ENCODE measurements around the gene CEP104. TPM values are rescaled to one million over a fixed set of nuclear protein-coding genes. Genes with fewer than 3 reads are reported as not detected.

CEP104 gene
- polyA plus RNA-seq, 1 donor (not counting 4 experiments of a cell fraction or from before 2014, with no cell fraction given) = 35.7 TPM

DNA sequence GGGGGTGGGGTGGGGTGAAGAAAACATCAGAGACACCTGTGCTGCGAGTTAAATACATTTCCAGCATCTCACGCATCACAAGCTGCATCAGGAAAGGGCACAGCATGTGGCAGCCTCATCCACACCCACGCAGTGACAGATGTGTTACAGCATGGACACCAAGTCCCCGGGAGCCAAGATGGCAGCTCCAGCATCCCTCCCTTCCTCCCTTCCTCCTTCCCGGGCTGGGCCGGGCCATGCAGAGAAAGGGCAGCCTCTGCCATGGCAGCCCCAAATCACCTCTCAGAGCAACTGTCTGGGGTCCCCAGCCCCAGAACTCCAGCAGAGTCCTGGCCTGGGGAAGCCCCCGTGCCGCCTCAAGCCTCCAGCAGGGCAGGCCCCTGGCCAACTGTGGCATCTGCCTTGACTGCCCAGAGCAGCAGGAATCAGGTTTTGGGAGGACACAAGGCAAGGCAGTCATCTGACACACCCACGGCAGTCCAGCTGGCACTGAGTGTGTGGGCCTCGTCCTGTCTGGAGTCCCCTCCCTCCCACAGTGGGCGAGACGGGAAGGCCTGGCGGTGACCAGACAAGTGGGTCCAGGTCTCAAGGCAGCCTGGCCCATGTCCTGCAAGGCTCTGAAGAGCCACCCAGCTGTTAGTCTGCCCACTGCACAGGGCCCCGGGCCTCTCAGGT, 78.3 kb downstream of the CEP104 start:
- H3K4me2 ChIP-seq (ENCODE audit: control insufficient read depth, extremely low read depth, insufficient read depth, low read depth, low read length) = no peak overlapping the region
- no peaks in the 10 kb centered on the region for H3K27me3 ChIP-seq (ENCODE audit: control insufficient read depth, extremely low read depth, insufficient read depth, low read length)
- dilution Hi-C loops (cut with MboI; ENCODE audit: extremely low pct_ligation_motif_present, low sequenced_read_pairs) = no loop called here
- H3K4me3 ChIP-seq (ENCODE audit: control insufficient read depth in 2 of 3, extremely low read depth in 1 of 3, insufficient read depth in 2 of 3, low read depth in 1 of 3, low read length in 3 of 3) = no peak overlapping the region
- peaks cover 22 to 26% of the 10 kb centered on the region in 2 experiments for H3K36me3 ChIP-seq (ENCODE audit: control insufficient read depth in 2 of 2, extremely low read depth in 1 of 2, insufficient read depth in 2 of 2, low read length in 2 of 2)
- no peaks in the 10 kb centered on the region for H3K9me1 ChIP-seq (ENCODE audit: control insufficient read depth, extremely low read depth, insufficient read depth, low read length)
- H3K79me2 ChIP-seq (ENCODE audit: control insufficient read depth, insufficient read depth, low read length) = no peaks in the 10 kb centered on the region
- H2AFZ ChIP-seq (ENCODE audit: control insufficient read depth, low read length) = no peak overlapping the region
- H3K4me1 ChIP-seq (ENCODE audit: control insufficient read depth, extremely low read depth, insufficient read depth, low read length) = no peaks in the 10 kb centered on the region
- H3K27ac ChIP-seq (ENCODE audit: control insufficient read depth, insufficient read depth, low read length) = no peak overlapping the region
- FAIRE-seq (no peak), DNase-seq (ENCODE audit: low read depth, low spot score) (no peak)
- H3K9me3 ChIP-seq (ENCODE audit: control insufficient read depth, low read depth, low read length) = no peaks in the 10 kb centered on the region
- H4K20me1 ChIP-seq (ENCODE audit: control insufficient read depth, extremely low read depth, insufficient read depth, low read length) = no peaks in the 10 kb centered on the region
- H3K9ac ChIP-seq (ENCODE audit: control insufficient read depth, extremely low read depth, insufficient read depth, low read length) = no peak overlapping the region
- TF ChIP-seq EZH2 (IDR thresholded peaks at IDR 0.05; ENCODE audit: low read length) = no peak
- TF ChIP-seq CTCF (optimal IDR thresholded peaks at IDR 0.05 in 1 of 3, IDR thresholded peaks at IDR 0.05 in 1 of 3, conservative IDR thresholded peaks at IDR 0.05 in 1 of 3; ENCODE audit: extremely low read depth in 1 of 3, insufficient read depth in 2 of 3, low read length in 3 of 3) = no peak

DNA sequence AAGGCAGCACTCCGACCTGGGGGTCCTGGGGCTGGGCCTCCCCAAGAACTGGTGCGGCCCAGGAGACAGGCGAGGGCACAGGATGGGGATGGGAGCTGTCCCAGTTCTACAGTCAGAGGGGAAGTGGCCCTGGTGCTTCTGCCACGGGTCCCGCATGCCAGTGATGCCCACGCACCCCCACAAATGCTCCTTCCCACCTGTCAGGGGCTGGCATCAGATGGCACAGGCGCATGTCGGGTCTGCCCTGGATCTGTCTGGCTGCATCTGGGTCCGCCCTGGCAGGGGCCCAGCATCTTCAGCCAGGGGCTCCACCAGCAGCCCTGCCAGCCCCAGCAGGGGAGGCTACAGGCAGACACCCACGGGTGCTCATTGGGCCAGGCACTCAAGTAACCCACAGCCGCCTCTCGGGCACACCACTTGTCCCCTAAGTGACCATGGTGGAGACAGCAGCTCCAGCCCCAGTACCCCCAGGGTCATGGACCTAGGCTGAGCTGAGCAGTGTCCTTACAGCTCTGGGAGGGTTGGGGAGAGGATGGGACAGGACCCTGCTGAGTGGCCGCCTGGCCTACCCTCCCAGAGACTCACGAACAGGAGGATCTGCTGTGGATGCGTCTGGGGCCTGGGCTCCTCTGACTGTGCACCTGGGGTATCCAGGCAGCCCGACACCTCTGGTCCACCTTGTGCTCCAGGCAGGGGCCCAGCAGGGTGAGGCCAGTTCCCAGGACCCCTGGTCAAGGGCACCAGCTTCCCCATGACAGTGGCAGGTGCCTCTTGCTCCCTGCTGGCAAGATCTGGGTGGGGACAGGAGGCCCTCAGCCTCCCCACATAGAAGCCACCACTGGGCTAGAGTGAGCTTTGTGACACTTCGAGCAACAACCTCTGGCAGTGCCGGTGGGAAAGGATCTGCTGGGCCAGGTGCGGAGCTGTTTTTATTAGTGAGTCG, 79.1 kb downstream of the CEP104 start:
- H3K4me1 ChIP-seq (ENCODE audit: control insufficient read depth, extremely low read depth, insufficient read depth, low read length) = peaks cover 5% of the 10 kb centered on the region
- no peak overlapping the region for H3K9ac ChIP-seq (ENCODE audit: control insufficient read depth, extremely low read depth, insufficient read depth, low read length)
- H3K36me3 ChIP-seq (ENCODE audit: control insufficient read depth in 2 of 2, extremely low read depth in 1 of 2, insufficient read depth in 2 of 2, low read length in 2 of 2) = peaks cover 17 to 22% of the 10 kb centered on the region in 2 experiments
- dilution Hi-C loops (cut with MboI; ENCODE audit: extremely low pct_ligation_motif_present, low sequenced_read_pairs) = no loop called here
- no peaks in the 10 kb centered on the region for H3K9me3 ChIP-seq (ENCODE audit: control insufficient read depth, low read depth, low read length)
- FAIRE-seq (no peak), DNase-seq (ENCODE audit: low read depth, low spot score) (no peak)
- H3K9me1 ChIP-seq (ENCODE audit: control insufficient read depth, extremely low read depth, insufficient read depth, low read length) = no peaks in the 10 kb centered on the region
- no peak overlapping the region for H3K4me3 ChIP-seq (ENCODE audit: control insufficient read depth in 2 of 3, extremely low read depth in 1 of 3, insufficient read depth in 2 of 3, low read depth in 1 of 3, low read length in 3 of 3)
- no peaks in the 10 kb centered on the region for H3K79me2 ChIP-seq (ENCODE audit: control insufficient read depth, insufficient read depth, low read length)
- no peaks in the 10 kb centered on the region for H4K20me1 ChIP-seq (ENCODE audit: control insufficient read depth, extremely low read depth, insufficient read depth, low read length)
- no peak overlapping the region for H2AFZ ChIP-seq (ENCODE audit: control insufficient read depth, low read length)
- no peaks in the 10 kb centered on the region for H3K27me3 ChIP-seq (ENCODE audit: control insufficient read depth, extremely low read depth, insufficient read depth, low read length)
- no peak overlapping the region for H3K4me2 ChIP-seq (ENCODE audit: control insufficient read depth, extremely low read depth, insufficient read depth, low read depth, low read length)
- TF ChIP-seq EZH2 (IDR thresholded peaks at IDR 0.05; ENCODE audit: low read length) = no peak
- TF ChIP-seq CTCF (optimal IDR thresholded peaks at IDR 0.05 in 1 of 3, IDR thresholded peaks at IDR 0.05 in 1 of 3, conservative IDR thresholded peaks at IDR 0.05 in 1 of 3; ENCODE audit: extremely low read depth in 1 of 3, insufficient read depth in 2 of 3, low read length in 3 of 3) = no peak
- no peak overlapping the region for H3K27ac ChIP-seq (ENCODE audit: control insufficient read depth, insufficient read depth, low read length)

Measured in keratinocyte (primary cell).